Measurements from ENCODE around the gene RASGRP2. TPM values are rescaled to one million over a fixed set of nuclear protein-coding genes. Genes with fewer than 3 reads are reported as not detected.

Gene RASGRP2
- total and polyA plus RNA-seq, 2 experiments from 2014 or later, result 30.1 to 50.4 TPM

DNA sequence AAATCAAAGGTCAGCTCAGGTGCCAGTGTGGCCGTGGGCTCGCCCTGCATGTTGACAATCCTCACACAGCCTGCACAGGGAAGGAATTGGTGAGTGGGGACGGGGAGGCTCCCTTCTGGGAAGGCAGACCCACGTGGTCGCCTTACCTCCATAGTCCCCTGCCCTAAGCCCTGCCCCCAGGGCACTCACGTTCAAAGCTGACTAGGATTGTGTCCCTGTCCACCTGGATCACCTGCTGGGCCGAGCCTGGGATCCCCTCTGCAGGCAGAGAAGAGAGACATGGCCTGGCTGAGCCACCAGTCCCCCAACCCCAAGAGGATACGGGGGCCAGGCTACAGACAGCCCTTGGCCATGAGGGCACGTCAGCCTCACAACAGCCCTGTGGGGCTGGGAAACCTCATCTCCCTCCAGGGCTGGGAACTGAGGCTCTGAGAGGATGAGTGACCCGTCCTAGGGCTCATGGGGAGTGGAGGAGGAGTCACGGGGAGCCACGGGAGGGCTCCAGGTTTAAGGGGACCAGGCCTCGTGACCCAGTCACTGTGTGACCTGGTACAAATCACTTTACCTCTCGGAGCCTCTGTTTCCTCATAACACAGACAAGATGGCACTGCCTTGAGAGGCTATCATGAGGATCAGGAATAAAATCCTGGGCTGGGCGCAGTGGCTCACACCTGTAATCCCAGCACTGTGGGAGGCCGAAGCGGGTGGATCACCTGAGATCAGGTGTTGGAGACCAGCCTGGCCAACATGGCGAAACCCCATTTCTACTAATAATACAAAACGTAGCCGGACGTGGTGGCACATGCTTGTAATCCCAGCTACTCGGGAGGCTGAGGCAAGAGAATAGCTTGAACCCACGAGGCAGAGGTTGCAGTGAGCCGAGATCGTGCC lies 46.5 kb upstream of the RASGRP2 start:
- TF ChIP-seq ZNF114 (CRISPR knock-in tag; IDR thresholded peaks at IDR 0.05) (no peak), JUNB (IDR thresholded peaks at IDR 0.05; ENCODE audit: unreplicated experiment) (no peak), EZH2 (IDR thresholded peaks at IDR 0.05; ENCODE audit: low read depth, unreplicated experiment) (no peak), STAT1 (IDR thresholded peaks at IDR 0.05; ENCODE audit: unreplicated experiment) (no peak), CREB1 (CRISPR knock-in tag; IDR thresholded peaks at IDR 0.05; ENCODE audit: low read depth) (no peak), NANOG (IDR thresholded peaks at IDR 0.05; ENCODE audit: borderline replicate concordance) (no peak), EZH2phosphoT487 (IDR thresholded peaks at IDR 0.05; ENCODE audit: unreplicated experiment) (no peak), ZNF331 (CRISPR knock-in tag; IDR thresholded peaks at IDR 0.05; ENCODE audit: low read depth) (no peak), POLR2AphosphoS5 (IDR thresholded peaks at IDR 0.05; ENCODE audit: low read depth) (no peak)
- TF ChIP-seq, protein P1, sequence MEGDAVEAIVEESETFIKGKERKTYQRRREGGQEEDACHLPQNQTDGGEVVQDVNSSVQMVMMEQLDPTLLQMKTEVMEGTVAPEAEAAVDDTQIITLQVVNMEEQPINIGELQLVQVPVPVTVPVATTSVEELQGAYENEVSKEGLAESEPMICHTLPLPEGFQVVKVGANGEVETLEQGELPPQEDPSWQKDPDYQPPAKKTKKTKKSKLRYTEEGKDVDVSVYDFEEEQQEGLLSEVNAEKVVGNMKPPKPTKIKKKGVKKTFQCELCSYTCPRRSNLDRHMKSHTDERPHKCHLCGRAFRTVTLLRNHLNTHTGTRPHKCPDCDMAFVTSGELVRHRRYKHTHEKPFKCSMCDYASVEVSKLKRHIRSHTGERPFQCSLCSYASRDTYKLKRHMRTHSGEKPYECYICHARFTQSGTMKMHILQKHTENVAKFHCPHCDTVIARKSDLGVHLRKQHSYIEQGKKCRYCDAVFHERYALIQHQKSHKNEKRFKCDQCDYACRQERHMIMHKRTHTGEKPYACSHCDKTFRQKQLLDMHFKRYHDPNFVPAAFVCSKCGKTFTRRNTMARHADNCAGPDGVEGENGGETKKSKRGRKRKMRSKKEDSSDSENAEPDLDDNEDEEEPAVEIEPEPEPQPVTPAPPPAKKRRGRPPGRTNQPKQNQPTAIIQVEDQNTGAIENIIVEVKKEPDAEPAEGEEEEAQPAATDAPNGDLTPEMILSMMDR (conservative IDR thresholded peaks at IDR 0.05; ENCODE audit: low read depth in 2 of 2), result no peak
- TF ChIP-seq, protein P2, sequence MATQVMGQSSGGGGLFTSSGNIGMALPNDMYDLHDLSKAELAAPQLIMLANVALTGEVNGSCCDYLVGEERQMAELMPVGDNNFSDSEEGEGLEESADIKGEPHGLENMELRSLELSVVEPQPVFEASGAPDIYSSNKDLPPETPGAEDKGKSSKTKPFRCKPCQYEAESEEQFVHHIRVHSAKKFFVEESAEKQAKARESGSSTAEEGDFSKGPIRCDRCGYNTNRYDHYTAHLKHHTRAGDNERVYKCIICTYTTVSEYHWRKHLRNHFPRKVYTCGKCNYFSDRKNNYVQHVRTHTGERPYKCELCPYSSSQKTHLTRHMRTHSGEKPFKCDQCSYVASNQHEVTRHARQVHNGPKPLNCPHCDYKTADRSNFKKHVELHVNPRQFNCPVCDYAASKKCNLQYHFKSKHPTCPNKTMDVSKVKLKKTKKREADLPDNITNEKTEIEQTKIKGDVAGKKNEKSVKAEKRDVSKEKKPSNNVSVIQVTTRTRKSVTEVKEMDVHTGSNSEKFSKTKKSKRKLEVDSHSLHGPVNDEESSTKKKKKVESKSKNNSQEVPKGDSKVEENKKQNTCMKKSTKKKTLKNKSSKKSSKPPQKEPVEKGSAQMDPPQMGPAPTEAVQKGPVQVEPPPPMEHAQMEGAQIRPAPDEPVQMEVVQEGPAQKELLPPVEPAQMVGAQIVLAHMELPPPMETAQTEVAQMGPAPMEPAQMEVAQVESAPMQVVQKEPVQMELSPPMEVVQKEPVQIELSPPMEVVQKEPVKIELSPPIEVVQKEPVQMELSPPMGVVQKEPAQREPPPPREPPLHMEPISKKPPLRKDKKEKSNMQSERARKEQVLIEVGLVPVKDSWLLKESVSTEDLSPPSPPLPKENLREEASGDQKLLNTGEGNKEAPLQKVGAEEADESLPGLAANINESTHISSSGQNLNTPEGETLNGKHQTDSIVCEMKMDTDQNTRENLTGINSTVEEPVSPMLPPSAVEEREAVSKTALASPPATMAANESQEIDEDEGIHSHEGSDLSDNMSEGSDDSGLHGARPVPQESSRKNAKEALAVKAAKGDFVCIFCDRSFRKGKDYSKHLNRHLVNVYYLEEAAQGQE (IDR thresholded peaks at IDR 0.05; ENCODE audit: unreplicated experiment), result no peak
- TF ChIP-seq, protein P3, sequence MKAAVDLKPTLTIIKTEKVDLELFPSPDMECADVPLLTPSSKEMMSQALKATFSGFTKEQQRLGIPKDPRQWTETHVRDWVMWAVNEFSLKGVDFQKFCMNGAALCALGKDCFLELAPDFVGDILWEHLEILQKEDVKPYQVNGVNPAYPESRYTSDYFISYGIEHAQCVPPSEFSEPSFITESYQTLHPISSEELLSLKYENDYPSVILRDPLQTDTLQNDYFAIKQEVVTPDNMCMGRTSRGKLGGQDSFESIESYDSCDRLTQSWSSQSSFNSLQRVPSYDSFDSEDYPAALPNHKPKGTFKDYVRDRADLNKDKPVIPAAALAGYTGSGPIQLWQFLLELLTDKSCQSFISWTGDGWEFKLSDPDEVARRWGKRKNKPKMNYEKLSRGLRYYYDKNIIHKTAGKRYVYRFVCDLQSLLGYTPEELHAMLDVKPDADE (IDR thresholded peaks at IDR 0.05), result no peak
- TF ChIP-seq, protein P4, sequence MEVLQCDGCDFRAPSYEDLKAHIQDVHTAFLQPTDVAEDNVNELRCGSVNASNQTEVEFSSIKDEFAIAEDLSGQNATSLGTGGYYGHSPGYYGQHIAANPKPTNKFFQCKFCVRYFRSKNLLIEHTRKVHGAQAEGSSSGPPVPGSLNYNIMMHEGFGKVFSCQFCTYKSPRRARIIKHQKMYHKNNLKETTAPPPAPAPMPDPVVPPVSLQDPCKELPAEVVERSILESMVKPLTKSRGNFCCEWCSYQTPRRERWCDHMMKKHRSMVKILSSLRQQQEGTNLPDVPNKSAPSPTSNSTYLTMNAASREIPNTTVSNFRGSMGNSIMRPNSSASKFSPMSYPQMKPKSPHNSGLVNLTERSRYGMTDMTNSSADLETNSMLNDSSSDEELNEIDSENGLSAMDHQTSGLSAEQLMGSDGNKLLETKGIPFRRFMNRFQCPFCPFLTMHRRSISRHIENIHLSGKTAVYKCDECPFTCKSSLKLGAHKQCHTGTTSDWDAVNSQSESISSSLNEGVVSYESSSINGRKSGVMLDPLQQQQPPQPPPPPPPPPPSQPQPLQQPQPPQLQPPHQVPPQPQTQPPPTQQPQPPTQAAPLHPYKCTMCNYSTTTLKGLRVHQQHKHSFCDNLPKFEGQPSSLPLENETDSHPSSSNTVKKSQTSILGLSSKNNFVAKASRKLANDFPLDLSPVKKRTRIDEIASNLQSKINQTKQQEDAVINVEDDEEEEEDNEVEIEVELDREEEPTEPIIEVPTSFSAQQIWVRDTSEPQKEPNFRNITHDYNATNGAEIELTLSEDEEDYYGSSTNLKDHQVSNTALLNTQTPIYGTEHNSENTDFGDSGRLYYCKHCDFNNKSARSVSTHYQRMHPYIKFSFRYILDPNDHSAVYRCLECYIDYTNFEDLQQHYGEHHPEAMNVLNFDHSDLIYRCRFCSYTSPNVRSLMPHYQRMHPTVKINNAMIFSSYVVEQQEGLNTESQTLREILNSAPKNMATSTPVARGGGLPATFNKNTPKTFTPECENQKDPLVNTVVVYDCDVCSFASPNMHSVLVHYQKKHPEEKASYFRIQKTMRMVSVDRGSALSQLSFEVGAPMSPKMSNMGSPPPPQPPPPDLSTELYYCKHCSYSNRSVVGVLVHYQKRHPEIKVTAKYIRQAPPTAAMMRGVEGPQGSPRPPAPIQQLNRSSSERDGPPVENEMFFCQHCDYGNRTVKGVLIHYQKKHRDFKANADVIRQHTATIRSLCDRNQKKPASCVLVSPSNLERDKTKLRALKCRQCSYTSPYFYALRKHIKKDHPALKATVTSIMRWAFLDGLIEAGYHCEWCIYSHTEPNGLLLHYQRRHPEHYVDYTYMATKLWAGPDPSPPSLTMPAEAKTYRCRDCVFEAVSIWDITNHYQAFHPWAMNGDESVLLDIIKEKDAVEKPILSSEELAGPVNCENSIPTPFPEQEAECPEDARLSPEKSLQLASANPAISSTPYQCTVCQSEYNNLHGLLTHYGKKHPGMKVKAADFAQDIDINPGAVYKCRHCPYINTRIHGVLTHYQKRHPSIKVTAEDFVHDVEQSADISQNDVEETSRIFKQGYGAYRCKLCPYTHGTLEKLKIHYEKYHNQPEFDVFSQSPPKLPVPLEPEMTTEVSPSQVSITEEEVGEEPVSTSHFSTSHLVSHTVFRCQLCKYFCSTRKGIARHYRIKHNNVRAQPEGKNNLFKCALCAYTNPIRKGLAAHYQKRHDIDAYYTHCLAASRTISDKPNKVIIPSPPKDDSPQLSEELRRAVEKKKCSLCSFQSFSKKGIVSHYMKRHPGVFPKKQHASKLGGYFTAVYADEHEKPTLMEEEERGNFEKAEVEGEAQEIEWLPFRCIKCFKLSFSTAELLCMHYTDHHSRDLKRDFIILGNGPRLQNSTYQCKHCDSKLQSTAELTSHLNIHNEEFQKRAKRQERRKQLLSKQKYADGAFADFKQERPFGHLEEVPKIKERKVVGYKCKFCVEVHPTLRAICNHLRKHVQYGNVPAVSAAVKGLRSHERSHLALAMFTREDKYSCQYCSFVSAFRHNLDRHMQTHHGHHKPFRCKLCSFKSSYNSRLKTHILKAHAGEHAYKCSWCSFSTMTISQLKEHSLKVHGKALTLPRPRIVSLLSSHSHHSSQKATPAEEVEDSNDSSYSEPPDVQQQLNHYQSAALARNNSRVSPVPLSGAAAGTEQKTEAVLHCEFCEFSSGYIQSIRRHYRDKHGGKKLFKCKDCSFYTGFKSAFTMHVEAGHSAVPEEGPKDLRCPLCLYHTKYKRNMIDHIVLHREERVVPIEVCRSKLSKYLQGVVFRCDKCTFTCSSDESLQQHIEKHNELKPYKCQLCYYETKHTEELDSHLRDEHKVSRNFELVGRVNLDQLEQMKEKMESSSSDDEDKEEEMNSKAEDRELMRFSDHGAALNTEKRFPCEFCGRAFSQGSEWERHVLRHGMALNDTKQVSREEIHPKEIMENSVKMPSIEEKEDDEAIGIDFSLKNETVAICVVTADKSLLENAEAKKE (CRISPR knock-in tag; IDR thresholded peaks at IDR 0.05), result no peak
- Mint-ChIP-seq H3K27ac (no peak overlapping the region), H3K9me3 (no peaks in the 10 kb centered on the region), H3K4me3 (no peak overlapping the region), H3K4me1 (no peaks in the 10 kb centered on the region; the same call in 2 of the 3 replicates), H3K36me3 (ENCODE audit: low read depth) (no peaks in the 10 kb centered on the region), H3K27me3 (ENCODE audit: insufficient read depth, low read depth, poor library complexity) (peaks cover 5% of the 10 kb centered on the region)
- no peaks in the 10 kb centered on the region for H3K27me3 ChIP-seq (ENCODE audit: insufficient read depth)
- H3K4me1 ChIP-seq (ENCODE audit: insufficient read depth), result no peaks in the 10 kb centered on the region
- no peaks in the 10 kb centered on the region for H4K20me1 ChIP-seq (replicated peaks; ENCODE audit: insufficient read depth)
- no peaks in the 10 kb centered on the region for H3K79me2 ChIP-seq (replicated peaks; ENCODE audit: insufficient read depth)
- H3K9me2 ChIP-seq (ENCODE audit: insufficient read depth), result no peaks in the 10 kb centered on the region
- no peak for ATAC-seq
- 0 out of 2 replicates have a peak, but pooled peaks cover 2% of the 10 kb centered on the region for H3F3A ChIP-seq (replicated peaks; ENCODE audit: low read depth)
- H3K36me3 ChIP-seq (ENCODE audit: insufficient read depth), result no peaks in the 10 kb centered on the region
- no peak overlapping the region for H3K27ac ChIP-seq (ENCODE audit: low read depth)
- DNase-seq (ENCODE audit: low spot score), result no peak
- no peak overlapping the region for H3K4me3 ChIP-seq
- no peak overlapping the region for H2AFZ ChIP-seq
- H3K4me2 ChIP-seq, result no peak overlapping the region

Measured in GM23338 (cell line).